Sigmoid colon (tissue), 4 donors: ENCODE data around the gene CDH22.

Source experiments
- EP300 ChIP-seq, 4 donors: sonication (generic); formaldehyde crosslinking; IDR thresholded peaks; one replicate each; pipeline ENCODE4 v1.6.1; 2017; ENCODE audit warnings: antibody characterized with exemption in 4 of 4
- TF ChIP-seq, protein P1 (sequence below), 4 experiments: fragments of 450-650 bp in 3 of 4; fragments of 200-600 bp in 1 of 4; IDR thresholded peaks; one replicate each; pipeline ENCODE4 v1.5.1; 2016 to 2019; ENCODE audit warnings: antibody characterized with exemption in 4 of 4, mild to moderate bottlenecking in 3 of 4, moderate library complexity in 2 of 4

- TF ChIP-seq, protein P1, sequence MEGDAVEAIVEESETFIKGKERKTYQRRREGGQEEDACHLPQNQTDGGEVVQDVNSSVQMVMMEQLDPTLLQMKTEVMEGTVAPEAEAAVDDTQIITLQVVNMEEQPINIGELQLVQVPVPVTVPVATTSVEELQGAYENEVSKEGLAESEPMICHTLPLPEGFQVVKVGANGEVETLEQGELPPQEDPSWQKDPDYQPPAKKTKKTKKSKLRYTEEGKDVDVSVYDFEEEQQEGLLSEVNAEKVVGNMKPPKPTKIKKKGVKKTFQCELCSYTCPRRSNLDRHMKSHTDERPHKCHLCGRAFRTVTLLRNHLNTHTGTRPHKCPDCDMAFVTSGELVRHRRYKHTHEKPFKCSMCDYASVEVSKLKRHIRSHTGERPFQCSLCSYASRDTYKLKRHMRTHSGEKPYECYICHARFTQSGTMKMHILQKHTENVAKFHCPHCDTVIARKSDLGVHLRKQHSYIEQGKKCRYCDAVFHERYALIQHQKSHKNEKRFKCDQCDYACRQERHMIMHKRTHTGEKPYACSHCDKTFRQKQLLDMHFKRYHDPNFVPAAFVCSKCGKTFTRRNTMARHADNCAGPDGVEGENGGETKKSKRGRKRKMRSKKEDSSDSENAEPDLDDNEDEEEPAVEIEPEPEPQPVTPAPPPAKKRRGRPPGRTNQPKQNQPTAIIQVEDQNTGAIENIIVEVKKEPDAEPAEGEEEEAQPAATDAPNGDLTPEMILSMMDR (IDR thresholded peaks at IDR 0.05), result no peak
- TF ChIP-seq EP300 (IDR thresholded peaks at IDR 0.05), result no peak
Measured at GRCh38 chr20:46164254-46164653, 144.0 kb downstream of the CDH22 start.
